ENCODE data around the gene SMIM33.
A peak's percentile ranks its signal among the peaks of the same experiment; 100 is the strongest.
"Not testable (repeated sequence)": the region's sequence is repeated elsewhere in the genome, so short reads cannot be mapped to it uniquely, and the experiment has no call there.

SMIM33 gene

DNA sequence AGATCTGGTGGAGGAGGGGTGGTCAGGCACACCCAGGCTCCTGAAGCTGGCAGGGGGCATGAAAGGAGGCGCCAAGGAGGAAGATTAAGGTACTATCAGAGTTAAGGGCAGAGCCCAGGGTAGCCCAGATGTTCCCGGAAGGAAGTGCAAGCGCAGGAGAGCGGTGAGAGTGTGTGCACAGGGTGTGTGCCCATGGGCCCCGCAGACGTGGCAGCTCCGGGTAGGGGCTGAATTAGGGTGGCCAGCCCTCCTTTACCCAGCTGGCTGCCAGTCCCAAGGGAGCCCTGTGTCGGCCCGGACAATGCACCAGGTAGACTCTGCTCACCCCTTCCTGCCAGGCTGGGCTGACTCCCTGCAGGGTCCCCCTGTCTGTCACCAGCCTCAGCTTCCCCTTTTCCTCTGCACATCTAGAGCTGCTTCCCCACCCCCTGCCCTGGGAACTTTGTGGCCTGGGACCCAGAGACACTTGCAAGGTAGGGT, at the start of gene SMIM33:
Gene SMIM33, plus strand, starts transcription at position 184 of the 480 bp plus-strand sequence. Its CDS starts 118 bp downstream, at position 302.
- peak; percentile 19 for DNase-seq

DNA sequence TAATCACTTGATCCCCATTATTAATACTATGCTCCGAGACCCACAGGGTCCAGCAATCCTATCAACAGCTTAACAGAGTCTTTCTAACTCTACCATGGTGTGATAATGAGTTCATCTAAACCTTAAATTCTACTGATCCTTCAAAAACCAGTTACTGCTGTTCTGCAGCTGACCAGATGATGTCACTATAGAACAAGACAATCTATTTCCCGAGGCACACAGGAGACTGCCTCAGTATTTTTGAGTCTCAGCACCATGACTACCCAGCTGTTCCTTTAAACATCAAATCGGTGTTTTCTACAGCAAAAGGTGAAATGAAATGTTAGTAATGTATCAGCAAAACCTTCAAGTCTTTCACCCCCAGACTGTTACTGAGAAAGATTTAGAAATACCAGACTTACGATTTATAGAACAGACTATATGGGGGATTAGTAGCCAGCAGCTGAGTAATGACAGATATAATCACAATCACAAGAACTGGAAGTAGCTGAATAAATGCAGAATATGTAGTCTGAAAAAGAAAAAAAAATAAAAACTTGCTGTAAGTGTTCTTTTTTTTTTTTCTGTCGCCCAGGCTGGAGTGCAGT, 48.4 kb upstream of the SMIM33 start:
- DNase-seq: peak; percentile 72

DNA sequence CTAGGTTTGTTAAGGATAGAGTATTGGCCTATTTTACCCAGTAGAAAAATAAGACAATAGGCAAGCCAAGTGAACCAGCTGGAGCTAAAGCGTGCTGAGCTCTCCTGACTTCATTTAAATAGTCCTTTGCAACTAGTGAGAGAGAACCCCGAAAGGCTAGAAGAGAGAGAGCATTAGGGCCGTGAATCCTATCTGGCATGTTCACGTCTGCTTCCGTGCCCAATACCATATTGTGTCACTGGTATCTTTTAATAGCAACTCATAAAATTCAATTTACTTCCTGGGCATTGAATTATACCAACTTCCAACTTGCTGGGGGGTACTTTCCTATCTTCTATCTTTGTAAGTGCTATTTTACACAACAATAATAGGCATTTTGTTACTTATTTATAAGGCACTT, 45.3 kb upstream of the SMIM33 start:
- no peak for DNase-seq

GRCh38 chr5:139426203-139426885, 44.5 kb upstream of the SMIM33 start:
- DNase-seq: no peak

GRCh38 chr5:139430015-139430414, 40.8 kb upstream of the SMIM33 start:
- no peak for DNase-seq

- no peak for DNase-seq
These were observed 39.1 kb upstream of the SMIM33 start for GRCh38 chr5:139431706-139432105.

DNA sequence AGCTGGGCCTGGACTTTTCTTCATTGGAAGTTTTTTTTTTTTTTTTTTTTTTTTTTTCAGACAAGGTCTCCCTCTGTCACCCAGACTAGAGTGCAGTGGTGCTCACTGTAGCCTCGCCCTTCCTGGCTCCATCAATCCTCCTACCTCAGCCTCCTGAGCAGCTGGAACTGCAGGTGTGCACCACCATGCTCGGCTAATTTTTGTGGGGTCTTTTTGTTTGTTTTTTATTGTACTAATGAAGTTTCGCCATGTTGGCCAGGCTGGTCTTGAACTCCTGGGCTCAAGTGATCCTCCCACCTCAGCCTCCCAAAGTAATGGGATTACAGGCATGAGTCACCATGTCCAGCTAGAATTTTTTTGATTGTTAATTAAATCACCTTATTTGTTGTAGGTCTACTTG, 35.1 kb upstream of the SMIM33 start:
- DNase-seq: no peak

DNA sequence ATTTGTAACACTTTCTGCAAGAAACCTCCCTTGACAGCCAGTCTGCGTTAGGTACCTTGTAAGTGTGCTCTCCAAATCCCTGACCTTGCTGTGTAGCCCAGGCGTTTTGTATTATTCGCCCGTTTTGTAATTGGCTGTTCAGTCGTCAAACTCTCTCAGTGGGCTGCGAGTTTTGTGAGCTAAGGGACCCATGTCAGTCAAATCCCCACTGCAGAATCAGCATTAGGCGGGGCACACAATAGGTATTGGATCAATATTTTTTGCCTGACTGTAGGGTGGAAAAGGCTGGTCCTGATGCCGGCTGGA, 32.1 kb upstream of the SMIM33 start:
- DNase-seq: no peak

DNA sequence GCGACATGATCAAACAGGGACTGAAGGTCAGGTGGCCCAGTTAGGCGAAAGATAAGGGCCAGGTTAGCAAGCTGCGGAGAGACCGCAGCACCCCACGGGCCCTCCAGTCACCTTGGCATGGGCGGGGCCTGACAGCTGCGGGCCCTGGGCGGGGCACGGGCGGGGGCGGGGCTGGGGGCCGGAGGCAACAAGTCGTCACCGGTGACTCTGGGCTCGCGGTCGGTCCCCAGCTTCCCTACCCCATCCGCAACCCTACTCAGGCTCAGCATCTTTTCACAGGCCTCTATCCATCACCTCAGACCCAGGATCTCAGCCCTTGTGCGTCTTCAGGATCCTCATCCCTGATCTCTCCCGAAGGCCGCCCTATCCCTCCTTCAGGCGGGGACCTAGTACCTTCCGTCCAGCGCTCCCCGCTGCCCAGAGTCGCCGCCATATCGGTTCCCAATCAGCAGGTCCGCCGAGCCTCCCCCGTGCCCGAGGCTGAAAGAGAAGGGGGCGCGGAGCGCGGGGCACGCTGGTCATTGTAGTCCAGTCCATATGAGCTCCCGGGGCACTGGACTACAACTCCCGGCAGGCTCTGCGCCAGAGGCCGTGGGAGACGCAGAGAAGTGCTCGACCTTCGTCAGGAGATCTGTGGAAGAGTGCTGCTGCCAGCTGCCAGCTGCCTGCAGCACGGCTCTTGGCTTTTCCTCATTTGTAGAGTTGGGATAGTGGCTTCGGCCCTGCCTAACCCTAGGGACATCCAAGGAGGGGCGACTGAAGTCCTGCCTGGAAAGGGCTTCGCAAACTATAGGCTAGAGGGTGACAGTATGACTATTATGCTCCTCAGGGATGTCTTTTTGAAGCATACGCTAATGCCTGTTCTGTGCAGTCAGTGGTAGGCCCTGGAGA, 31.5 kb upstream of the SMIM33 start, which contains the start of gene DNAJC18:
Gene DNAJC18, minus strand, starts transcription at position 513 of the 891 bp plus-strand sequence. Its CDS starts 80 bp downstream, at position 433.
- peak; percentile 91 for DNase-seq

DNA sequence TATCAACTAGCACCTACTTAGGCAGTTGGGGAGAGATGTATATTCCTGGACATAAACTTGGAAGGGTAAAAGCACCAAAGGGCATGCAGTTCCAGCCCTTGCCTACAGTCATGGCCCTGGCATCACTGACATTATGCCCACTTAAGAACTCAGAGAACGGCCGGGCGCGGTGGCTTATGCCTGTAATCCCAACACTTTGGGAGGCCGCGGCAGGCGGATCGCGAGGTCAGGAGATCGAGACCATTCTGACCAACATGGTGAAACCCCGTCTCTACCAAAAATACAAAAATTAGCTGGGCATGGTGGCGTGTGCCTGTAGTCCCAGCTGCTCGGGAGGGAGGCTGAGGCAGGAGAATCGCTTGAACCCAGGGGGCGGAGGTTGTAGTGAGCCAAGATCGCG, 30.4 kb upstream of the SMIM33 start:
- DNase-seq: not testable (repeated sequence)

DNA sequence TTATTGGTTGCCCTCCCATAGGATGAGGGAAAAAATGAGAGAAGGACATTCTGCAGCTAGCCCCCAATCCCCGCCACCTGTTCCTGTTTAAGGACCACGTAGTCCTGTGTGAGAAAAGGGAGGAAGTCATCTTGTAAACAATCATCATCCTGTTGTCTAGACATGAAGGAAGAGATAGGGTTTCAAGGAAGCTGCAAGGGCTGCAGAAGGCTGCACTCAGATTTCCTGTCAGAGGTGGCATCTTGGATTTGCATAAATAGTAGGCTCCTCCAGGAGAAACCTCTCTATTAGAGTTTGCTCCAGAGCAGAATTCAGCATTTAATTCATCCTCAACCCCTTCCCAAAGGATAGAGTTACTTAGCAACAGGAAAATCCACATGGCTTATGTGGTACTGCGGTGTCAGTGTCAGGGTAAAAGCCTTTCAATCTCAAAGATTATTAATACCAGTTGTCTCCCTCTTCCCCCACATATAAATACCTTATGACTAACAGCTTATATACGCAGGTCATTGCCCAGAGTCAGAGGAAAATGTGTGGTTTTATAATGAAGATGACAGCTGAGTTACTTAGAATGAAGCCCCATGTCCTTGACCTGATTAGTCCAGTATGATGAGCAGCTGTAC, 26.9 kb upstream of the SMIM33 start:
- no peak for DNase-seq

GRCh38 chr5:139445325-139446170, 25.3 kb upstream of the SMIM33 start:
- no peak for DNase-seq

DNA sequence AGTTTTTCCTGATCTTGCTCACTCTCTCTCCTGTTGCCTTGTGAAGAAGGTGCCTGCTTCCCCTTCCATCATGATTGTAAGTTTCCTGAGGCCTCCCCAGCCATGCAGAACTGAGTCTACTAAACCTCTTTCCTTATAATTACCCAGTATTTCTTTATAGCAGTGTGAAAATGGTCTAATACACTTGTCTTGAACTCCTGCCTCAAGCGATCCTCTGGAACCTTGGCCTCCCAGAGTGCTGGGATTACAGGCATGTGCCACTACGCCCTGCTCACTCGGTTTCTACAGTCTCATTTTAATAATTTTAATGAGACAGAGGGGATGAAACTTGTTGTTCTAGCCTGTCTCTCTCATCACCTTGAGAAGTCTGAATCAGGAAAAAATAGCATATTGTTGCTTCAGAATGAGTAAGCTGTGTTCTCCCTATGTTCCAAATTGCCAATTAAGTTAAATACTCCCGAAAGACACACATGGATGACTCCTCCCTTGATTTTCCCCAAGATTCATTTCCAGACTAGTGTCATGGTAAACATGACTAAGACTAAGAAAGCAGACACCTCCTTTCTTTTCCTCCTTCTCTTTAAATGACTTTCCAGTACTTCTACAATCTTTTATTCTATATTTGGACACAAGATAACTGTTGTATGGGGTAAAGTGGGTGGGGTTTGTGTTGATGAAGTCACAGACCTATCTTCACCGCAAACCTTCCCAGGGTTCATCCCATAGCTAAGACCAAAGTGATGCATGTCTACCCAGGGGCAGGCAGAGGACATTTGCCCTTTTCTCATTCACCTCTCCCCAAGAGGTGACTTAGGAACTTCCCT, 23.6 kb upstream of the SMIM33 start:
- no peak for DNase-seq

DNA sequence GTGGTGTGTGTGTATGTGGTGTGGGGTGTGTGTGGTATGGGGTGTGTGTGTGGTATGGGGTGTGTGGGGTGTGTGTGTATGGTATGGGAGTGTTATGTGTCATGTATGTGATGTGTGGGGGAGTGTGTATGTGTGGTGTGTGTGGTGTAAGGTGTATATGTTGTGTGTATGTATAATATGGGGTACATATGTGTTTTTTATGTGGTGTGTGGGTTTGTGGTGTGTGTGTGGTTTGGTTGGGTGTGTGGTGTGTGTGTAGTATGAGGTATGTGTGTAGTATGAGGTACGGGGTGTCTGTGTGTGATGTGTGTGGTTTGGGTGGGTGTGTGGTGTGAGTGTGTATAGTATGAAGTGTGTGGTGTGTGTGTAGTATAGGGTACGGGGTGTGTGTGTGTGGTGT, 19.6 kb upstream of the SMIM33 start:
- no peak for DNase-seq

DNA sequence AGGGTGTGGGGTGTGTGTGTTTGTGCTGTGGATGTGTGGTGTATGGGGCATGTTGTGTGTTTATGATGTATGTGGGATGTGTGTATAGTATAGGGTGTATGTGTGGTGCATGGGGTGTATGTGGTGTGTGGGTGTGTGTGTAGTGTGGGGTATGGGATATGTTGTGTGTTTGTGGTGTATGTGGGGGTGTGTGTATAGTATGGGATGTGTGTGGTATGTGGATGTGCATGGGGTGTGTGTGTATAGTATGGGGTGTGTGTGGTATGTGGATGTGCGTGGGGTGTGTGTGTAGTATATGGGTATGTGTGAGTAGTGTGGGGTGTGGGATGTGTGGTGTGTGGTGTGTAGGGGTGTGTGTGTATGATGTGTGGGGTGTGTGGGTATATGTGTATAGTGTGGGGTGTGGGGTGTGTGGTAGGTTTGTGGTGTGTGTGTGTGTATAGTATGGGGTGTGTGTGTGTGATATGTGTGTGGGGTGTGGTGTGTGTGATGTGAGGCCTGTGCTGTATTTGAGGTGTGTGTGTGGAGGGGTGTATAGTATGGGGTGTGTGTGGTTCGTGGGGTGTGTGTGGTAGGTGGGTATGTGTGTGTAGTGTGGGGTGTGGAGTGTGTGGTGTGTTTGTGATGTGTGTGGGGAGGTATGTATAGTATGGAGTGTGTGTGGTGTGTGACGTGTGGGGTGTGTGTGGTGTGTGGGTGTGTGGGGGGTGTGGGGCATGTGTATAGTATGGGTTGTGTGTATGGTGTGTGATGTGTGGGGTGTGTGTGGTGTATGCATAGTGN, 18.7 kb upstream of the SMIM33 start:
- DNase-seq: no peak

DNA sequence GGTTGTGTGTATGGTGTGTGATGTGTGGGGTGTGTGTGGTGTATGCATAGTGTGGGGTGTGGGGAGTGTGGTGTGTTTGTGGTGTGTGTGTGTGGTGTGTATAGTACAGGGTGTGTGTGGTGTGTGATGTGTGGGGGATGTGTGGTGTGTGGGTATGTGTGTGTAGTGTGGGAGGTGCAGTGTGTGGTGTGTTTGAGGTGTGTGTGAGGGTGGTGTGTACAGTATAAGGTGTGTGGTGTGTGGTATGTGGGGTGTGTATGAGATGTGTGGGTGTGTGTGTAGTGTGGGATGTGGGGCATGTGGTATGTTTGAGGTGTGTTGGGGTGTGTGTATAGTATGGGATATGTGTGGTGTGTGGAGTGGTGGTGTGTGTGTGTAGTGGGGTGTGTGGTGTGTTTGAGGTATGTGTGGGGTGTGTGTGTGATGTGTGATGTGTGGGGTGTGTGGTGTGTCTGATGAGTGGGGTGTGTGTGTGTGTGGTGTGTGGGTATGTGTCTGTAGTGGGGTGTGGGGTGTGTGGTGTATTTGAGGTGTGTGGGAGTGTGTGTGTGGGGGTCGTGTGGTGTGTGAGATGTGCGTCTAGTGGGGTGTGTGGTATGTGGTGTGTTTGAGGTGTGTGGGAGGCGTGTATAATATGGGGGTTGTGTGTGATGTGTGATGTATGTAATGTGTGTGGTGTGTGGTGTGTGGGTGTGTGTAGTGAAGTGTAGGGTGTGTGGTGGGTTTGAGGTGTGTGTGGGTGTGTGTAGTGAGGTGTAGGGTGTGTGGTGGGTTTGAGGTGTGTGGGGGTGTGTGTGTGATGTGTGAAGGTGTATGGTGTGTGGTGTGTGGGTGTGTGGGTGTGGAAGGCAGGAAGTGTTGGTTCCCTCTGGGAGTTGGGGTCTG, 16.9 kb upstream of the SMIM33 start:
- no peak for DNase-seq

DNA sequence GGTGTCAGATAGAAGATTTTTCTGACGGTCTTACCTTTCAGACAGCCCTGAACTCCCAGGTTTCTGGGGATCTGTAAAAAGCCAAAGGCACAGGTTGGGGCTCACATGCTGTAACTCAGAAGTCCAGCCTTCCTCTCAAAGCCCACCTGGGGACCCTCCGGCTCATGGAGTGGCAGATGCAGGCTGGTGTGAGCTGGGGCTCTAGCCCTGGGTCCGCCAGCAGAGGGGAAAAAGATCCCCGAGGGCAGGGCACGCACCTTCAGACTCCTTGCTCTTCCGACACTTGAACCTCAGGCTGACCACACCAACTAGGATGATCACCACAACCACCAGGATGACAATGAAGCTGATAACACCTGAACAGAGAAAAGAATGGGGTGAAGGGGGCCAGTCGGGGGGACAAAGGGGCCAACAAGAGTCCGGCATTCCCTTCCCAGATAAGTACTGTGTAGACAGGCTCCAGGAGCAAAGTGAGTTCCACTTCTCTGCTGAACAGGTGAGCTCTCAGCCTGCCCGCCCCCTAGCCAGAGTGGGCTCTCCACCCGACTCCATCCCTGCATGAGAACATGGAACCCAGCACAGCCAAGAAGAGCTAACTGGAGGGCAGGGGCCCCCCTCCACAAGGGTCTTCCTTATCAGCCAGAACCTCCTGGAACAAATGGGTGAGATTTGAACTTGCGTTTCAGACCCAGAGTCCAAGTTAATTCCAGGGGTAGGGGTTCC, 16.1 kb upstream of the SMIM33 start:
- no peak for DNase-seq

DNA sequence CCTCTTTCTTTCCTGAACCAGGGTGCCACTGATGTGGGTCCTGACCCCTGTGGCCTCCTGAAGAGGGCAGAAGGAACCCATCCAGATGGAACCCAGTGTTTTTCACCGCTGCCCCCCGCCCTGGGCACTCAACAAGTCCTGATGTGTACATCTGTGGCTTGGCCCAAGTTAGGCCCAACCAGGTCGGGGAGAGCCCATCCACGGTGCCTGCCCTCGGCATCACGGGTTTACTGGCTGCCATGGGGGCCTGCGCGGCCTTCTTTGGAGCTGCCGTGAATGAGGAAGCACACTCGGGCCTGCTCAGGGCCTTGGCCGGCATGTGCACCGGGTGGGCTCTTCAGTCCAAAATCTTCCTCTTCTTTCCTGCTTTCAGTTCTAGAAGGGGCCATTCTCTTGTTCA, 14.0 kb upstream of the SMIM33 start:
- DNase-seq: no peak

- no peak for DNase-seq
These were observed 13.6 kb upstream of the SMIM33 start for GRCh38 chr5:139457241-139457640.
